ENCODE data around the gene PALS1.
"Not testable (repeated sequence)": the region's sequence is repeated elsewhere in the genome, so short reads cannot be mapped to it uniquely, and the experiment has no call there.

The PALS1 gene

GRCh38 chr14:67263499-67264149, 22.4 kb downstream of the PALS1 start:
- no peak for DNase-seq

GRCh38 chr14:67265131-67265530, 23.9 kb downstream of the PALS1 start:
- DNase-seq: no peak

- no peak for DNase-seq
These were observed 26.5 kb downstream of the PALS1 start for GRCh38 chr14:67267576-67268328.

GRCh38 chr14:67268426-67269150, 27.4 kb downstream of the PALS1 start:
- no peak for DNase-seq

GRCh38 chr14:67269298-67270060, 28.2 kb downstream of the PALS1 start:
- DNase-seq: no peak

- DNase-seq: no peak
These were observed 29.0 kb downstream of the PALS1 start for GRCh38 chr14:67270145-67270753.

GRCh38 chr14:67270933-67271332, 29.7 kb downstream of the PALS1 start:
- no peak for DNase-seq

GRCh38 chr14:67273281-67273680, 32.0 kb downstream of the PALS1 start:
- DNase-seq: not testable (repeated sequence)

- no peak for DNase-seq
These were observed 34.9 kb downstream of the PALS1 start for GRCh38 chr14:67276131-67276530.

- DNase-seq: no peak
These were observed 39.3 kb downstream of the PALS1 start for GRCh38 chr14:67280506-67280905.

- DNase-seq: peak; percentile 4
These were observed 44.7 kb downstream of the PALS1 start for GRCh38 chr14:67285876-67286452.

All from SHP77 treated with DMSO at 0.1 percent for 48 hours (cell line).